GM12878 (cell line): ENCODE measurements around the gene EIF4E. TPM values are rescaled to one million over a fixed set of nuclear protein-coding genes. Genes with fewer than 3 reads are reported as not detected.

Experiments used
- ATAC-seq: fragments of 200-7000 bp; cut with Tn5 transposase; 3 replicates; pipeline ENCODE4 v1.9.1; 2020; ENCODE audit warnings: mild to moderate bottlenecking, moderate library complexity
- BruUV-seq: library from RNA; stranded (reverse); fragments of 400-500 nt; replicated peaks from 2 replicates; lab custom pipeline; 2021; lab: Mats Ljungman, UMichigan
- CTCF ChIA-PET: fragments of 300-600 bp; sonication (Branson Sonifier 250); formaldehyde crosslinking; extraction: SDS; loops from one replicate; lab custom pipeline; 2021; ENCODE audit warnings: inconsistent platforms; lab: Yijun Ruan, JAX
- POLR2A ChIA-PET: fragments of 350-600 bp; formaldehyde crosslinking; extraction: SDS; loops from one replicate; lab custom pipeline; 2021; ENCODE audit warnings: inconsistent platforms; lab: Charles Lee
- RAD21 ChIA-PET: fragments of 300-600 bp; sonication (Branson Sonifier 250); formaldehyde crosslinking; loops from one replicate; lab custom pipeline; 2023; ENCODE audit warnings: antibody characterized with exemption; ENCODE audit not compliant: unreplicated experiment; lab: Charles Lee
- SMC1A ChIA-PET: fragments of 300-600 bp; sonication (Branson Sonifier 250); formaldehyde crosslinking; loops from one replicate; lab custom pipeline; 2023; ENCODE audit not compliant: unreplicated experiment, uncharacterized antibody; lab: Charles Lee
- DNase-seq: peaks from one replicate; pipeline ENCODE4 v3.0.0-alpha.2; 2011; ENCODE audit warnings: low read depth, low spot score
- FAIRE-seq: peaks from 3 replicates; lab custom pipeline; 2011; peaks lifted over from hg19 to GRCh38; lab: Jason Lieb, UNC
- H2AFZ ChIP-seq: 2 replicates; pipeline ENCODE4 v1.6.0; 2011; ENCODE audit warnings: low read depth, low read length, control low read depth; ENCODE audit not compliant: control insufficient read depth
- H3K27ac ChIP-seq: 2 replicates; pipeline ENCODE4 v1.5.1; 2011; ENCODE audit warnings: control low read depth; ENCODE audit not compliant: control insufficient read depth, insufficient read depth
- H3K27me3 ChIP-seq, 2 experiments: replicated peaks in 1 of 2; 2 replicates each; pipeline versions ENCODE4 v1.6.0 to v1.6.1; 2011; ENCODE audit warnings: low read length in 1 of 2; ENCODE audit not compliant: control insufficient read depth in 2 of 2, insufficient read depth in 2 of 2
- H3K36me3 ChIP-seq, 2 experiments: 2 replicates each; pipeline ENCODE4 v1.5.1; 2011; ENCODE audit warnings: low read length in 1 of 2; ENCODE audit not compliant: control insufficient read depth in 2 of 2, insufficient read depth in 2 of 2
- H3K4me1 ChIP-seq: 2 replicates; pipeline ENCODE4 v1.6.1; 2011; ENCODE audit warnings: mild to moderate bottlenecking, low read length, moderate library complexity, mixed read lengths; ENCODE audit not compliant: control insufficient read depth, insufficient read depth
- H3K4me2 ChIP-seq: 2 replicates; pipeline ENCODE4 v1.6.0; 2011; ENCODE audit warnings: control low read depth; ENCODE audit not compliant: control insufficient read depth, insufficient read depth
- H3K4me3 ChIP-seq: fragments of 200-600 bp; sonication (generic); 2 replicates; pipeline ENCODE4 v1.5.1; 2016
- H3K79me2 ChIP-seq: 2 replicates; pipeline ENCODE4 v1.6.0; 2011; ENCODE audit warnings: low read length; ENCODE audit not compliant: control insufficient read depth, insufficient read depth
- H3K9ac ChIP-seq: 2 replicates; pipeline ENCODE4 v1.8.0; 2011; ENCODE audit warnings: low read length, control low read depth, mixed read lengths; ENCODE audit not compliant: control insufficient read depth, insufficient read depth
- H3K9me3 ChIP-seq: replicated peaks from 3 replicates; pipeline ENCODE4 v1.5.1; 2011; ENCODE audit warnings: mild to moderate bottlenecking, low read length; ENCODE audit not compliant: control insufficient read depth, insufficient read depth
- H4K20me1 ChIP-seq: 2 replicates; pipeline ENCODE4 v1.6.0; 2011; ENCODE audit not compliant: control insufficient read depth, insufficient read depth
- ASH2L ChIP-seq: fragments of 300-600, 200-600 bp; sonication (generic); IDR thresholded peaks from 2 replicates; pipeline ENCODE4 v1.6.1; 2017; ENCODE audit warnings: low read depth, mild to moderate bottlenecking, borderline replicate concordance
- ATF3 ChIP-seq: IDR thresholded peaks from 2 replicates; pipeline ENCODE4 v1.6.1; 2011; ENCODE audit warnings: low read depth, mild to moderate bottlenecking, low read length, moderate library complexity, borderline replicate concordance; ENCODE audit errors: extremely low read depth
- IKZF1 ChIP-seq: fragments of 450-650 bp; conservative IDR thresholded peaks from 2 replicates; pipeline ENCODE4 v1.6.1; 2017; ENCODE audit warnings: antibody characterized with exemption, mild to moderate bottlenecking
- JUNB ChIP-seq: IDR thresholded peaks from 2 replicates; pipeline ENCODE4 v1.6.1; 2016; ENCODE audit warnings: antibody characterized with exemption, mild to moderate bottlenecking
- LARP7 ChIP-seq: fragments of 450-650 bp; IDR thresholded peaks from 2 replicates; pipeline ENCODE4 v1.6.1; 2017; ENCODE audit warnings: mild to moderate bottlenecking
- MEF2B ChIP-seq: fragments of 450-650 bp; IDR thresholded peaks from 2 replicates; pipeline ENCODE4 v1.6.1; 2018; ENCODE audit warnings: mild to moderate bottlenecking, moderate library complexity; ENCODE audit not compliant: partially characterized antibody, poor library complexity, severe bottlenecking
- NFIC ChIP-seq: IDR thresholded peaks from 2 replicates; pipeline ENCODE4 v1.6.1; 2012; ENCODE audit warnings: low read depth, mild to moderate bottlenecking, inconsistent platforms, low read length, moderate library complexity
- NR2F1 ChIP-seq: fragments of 450-650 bp; conservative IDR thresholded peaks from 2 replicates; pipeline ENCODE4 v1.6.1; 2017; ENCODE audit warnings: mild to moderate bottlenecking
- PAX5 ChIP-seq: IDR thresholded peaks from 2 replicates; pipeline ENCODE4 v1.6.1; 2011; ENCODE audit warnings: low read depth, low read length, borderline replicate concordance
- RUNX3 ChIP-seq: IDR thresholded peaks from 2 replicates; pipeline ENCODE4 v1.6.1; 2012; ENCODE audit warnings: low read length, inconsistent platforms
- ZNF274 ChIP-seq: IDR thresholded peaks from one replicate; pipeline ENCODE4 v1.8.0; 2011; ENCODE audit not compliant: insufficient read length, insufficient read depth
- ZNF687 ChIP-seq: fragments of 450-650 bp; IDR thresholded peaks from 2 replicates; pipeline ENCODE4 v1.6.1; 2017; ENCODE audit warnings: mild to moderate bottlenecking, moderate library complexity
- WGBS: methylation state at CpG from one replicate; pipeline ENCODE4 v1.1.6; 2016; ENCODE audit warnings: low lambda C conversion rate; ENCODE audit not compliant: insufficient replicate concordance, insufficient coverage; ENCODE audit errors: missing lambda C conversion rate; 5-methylcytosine and 5-hydroxymethylcytosine counted together
- in situ Hi-C: fragments of 300-500 bp; cut with MboI; formaldehyde crosslinking; loops from 9 replicates; pipeline ENCODE4 v1.14.3; 2018; ENCODE audit warnings: mixed read lengths
- intact Hi-C: fragments of 100-400 bp; cut with micrococcal nuclease; formaldehyde crosslinking; loops from one replicate; pipeline ENCODE4 v1.14.2; 2022; ENCODE audit not compliant: unreplicated experiment
- polyA plus RNA-seq, 11 experiments: library from polyadenylated mRNA; depleted of rRNA in 4 of 11; unstranded in 6 of 11; stranded (reverse) in 5 of 11; fragments of >200 nt; fragmentation: Nextera tagmentation in 4 of 11; fragmentation: Illumina TruSeq in 1 of 11; extraction: Ambion mirVana in 4 of 11; extraction: Trizol in 1 of 11; gene quantifications; 1 replicate in 1 of 11; 2 replicates in 10 of 11; pipeline versions ENCODE4 v1.2.1 to v1.2.3, GENCODE V29; 2011 to 2016; ENCODE audit warnings: inconsistent platforms in 2 of 11, missing spikeins in 2 of 11, low read depth in 1 of 11
- total RNA-seq, 4 experiments: library from RNA; depleted of rRNA in 3 of 4; stranded (reverse); fragments of >200 nt in 3 of 4; fragmentation: Illumina TruSeq in 1 of 4; extraction: Trizol in 1 of 4; gene quantifications; 2 replicates each; pipeline versions ENCODE4 v1.2.1 to v1.2.3, GENCODE V29; 2013 to 2021

The EIF4E gene
- total and polyA plus RNA-seq, 10 of the 15 experiments (the other 5 are each of a cell fraction or from before 2014, with no cell fraction given): 104 to 372 (median 163) TPM

GRCh38 chr4:98939438-98939837 lies 10.5 kb upstream of the EIF4E start:
- DNase-seq (no peak), FAIRE-seq (no peak), ATAC-seq (peak; percentile 64)
- Histone ChIP-seq H3K4me3 (no peak overlapping the region), H3K9ac (no peak overlapping the region), H3K27ac (no peak overlapping the region), H3K27me3 (no peaks in the 10 kb centered on the region), H3K36me3 (no peaks in the 10 kb centered on the region), H4K20me1 (no peaks in the 10 kb centered on the region), H2AFZ (no peak overlapping the region), H3K79me2 (no peaks in the 10 kb centered on the region), H3K9me3 (no peaks in the 10 kb centered on the region), H3K4me1 (no peaks in the 10 kb centered on the region), H3K4me2 (no peak overlapping the region)
- ChIA-PET SMC1A (interaction anchor here (1.0 kb wide), 1 partner anchor 54 kb away, joined by 3 read pairs; no protein-coding TSS in a partner anchor), CTCF (interaction anchor here (0.8 to 2.2 kb wide), 4 partner anchors 55 to 117 kb away, joined by 3 to 10 read pairs (median 4); partner anchors contain the start of gene METAP1), RAD21 (no interaction called here), POLR2A (no interaction called here)
- WGBS: 0% methylated on average over 1 of the region's 1 CpG
- intact Hi-C loops (loop anchor here (5.0 kb wide), 1 partner anchor 118 kb away; no protein-coding TSS in a partner anchor), in situ Hi-C loops (no loop called here)
- no TSS peak for BruUV-seq
- TF ChIP-seq PAX5: peak; percentile 92
- 0 out of 2 replicates have a peak, but pooled peaks have one; percentile 6 for TF ChIP-seq RUNX3
- TF ChIP-seq ATF3: no peak
- TF ChIP-seq ASH2L: no peak

- peak; percentile 34; the same call in 2 of the 3 replicates for ATAC-seq
- SMC1A ChIA-PET: interaction anchor here (1.0 kb wide), 1 partner anchor 465 kb away, joined by 3 read pairs; no protein-coding TSS in a partner anchor
- WGBS: 3% methylated on average over 2 of the region's 2 CpGs
- TF ChIP-seq JUNB (no peak), NFIC (no peak), ZNF274 (no peak), MEF2B (no peak), NR2F1 (no peak), ZNF687 (no peak), RUNX3 (no peak), LARP7 (no peak), IKZF1 (no peak)
These were observed 9.2 kb upstream of the EIF4E start for GRCh38 chr4:98937986-98938720.

More at GRCh38 chr4:98937986-98938720, 9.2 kb upstream of the EIF4E start:
- intact Hi-C loops (loop anchor here (5.0 kb wide), 1 partner anchor 119 kb away; no protein-coding TSS in a partner anchor), in situ Hi-C loops (no loop called here)
- Histone ChIP-seq H3K4me1 (no peaks in the 10 kb centered on the region), H3K36me3 (no peaks in the 10 kb centered on the region), H3K4me2 (no peak overlapping the region), H3K27ac (no peak overlapping the region), H3K9me3 (no peaks in the 10 kb centered on the region), H3K9ac (no peak overlapping the region), H2AFZ (no peak overlapping the region), H3K27me3 (no peaks in the 10 kb centered on the region), H4K20me1 (no peaks in the 10 kb centered on the region), H3K4me3 (no peak overlapping the region), H3K79me2 (no peaks in the 10 kb centered on the region)
- CTCF ChIA-PET: interaction anchor here (0.9 to 2.2 kb wide), 4 partner anchors 28 to 118 kb away, joined by 4 to 10 read pairs (median 4); partner anchors contain the start of gene METAP1
- RAD21 ChIA-PET: no interaction called here
- no TSS peak for BruUV-seq
- POLR2A ChIA-PET: no interaction called here
- FAIRE-seq (no peak), DNase-seq (no peak)
